Measurements from ENCODE around the gene ADGRG2. TPM values are rescaled to one million over a fixed set of nuclear protein-coding genes. Genes with fewer than 3 reads are reported as not detected.

Gene ADGRG2, protein sequence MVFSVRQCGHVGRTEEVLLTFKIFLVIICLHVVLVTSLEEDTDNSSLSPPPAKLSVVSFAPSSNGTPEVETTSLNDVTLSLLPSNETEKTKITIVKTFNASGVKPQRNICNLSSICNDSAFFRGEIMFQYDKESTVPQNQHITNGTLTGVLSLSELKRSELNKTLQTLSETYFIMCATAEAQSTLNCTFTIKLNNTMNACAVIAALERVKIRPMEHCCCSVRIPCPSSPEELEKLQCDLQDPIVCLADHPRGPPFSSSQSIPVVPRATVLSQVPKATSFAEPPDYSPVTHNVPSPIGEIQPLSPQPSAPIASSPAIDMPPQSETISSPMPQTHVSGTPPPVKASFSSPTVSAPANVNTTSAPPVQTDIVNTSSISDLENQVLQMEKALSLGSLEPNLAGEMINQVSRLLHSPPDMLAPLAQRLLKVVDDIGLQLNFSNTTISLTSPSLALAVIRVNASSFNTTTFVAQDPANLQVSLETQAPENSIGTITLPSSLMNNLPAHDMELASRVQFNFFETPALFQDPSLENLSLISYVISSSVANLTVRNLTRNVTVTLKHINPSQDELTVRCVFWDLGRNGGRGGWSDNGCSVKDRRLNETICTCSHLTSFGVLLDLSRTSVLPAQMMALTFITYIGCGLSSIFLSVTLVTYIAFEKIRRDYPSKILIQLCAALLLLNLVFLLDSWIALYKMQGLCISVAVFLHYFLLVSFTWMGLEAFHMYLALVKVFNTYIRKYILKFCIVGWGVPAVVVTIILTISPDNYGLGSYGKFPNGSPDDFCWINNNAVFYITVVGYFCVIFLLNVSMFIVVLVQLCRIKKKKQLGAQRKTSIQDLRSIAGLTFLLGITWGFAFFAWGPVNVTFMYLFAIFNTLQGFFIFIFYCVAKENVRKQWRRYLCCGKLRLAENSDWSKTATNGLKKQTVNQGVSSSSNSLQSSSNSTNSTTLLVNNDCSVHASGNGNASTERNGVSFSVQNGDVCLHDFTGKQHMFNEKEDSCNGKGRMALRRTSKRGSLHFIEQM
- 0.07 and 0.09 TPM in 2 replicates for total RNA-seq

DNA sequence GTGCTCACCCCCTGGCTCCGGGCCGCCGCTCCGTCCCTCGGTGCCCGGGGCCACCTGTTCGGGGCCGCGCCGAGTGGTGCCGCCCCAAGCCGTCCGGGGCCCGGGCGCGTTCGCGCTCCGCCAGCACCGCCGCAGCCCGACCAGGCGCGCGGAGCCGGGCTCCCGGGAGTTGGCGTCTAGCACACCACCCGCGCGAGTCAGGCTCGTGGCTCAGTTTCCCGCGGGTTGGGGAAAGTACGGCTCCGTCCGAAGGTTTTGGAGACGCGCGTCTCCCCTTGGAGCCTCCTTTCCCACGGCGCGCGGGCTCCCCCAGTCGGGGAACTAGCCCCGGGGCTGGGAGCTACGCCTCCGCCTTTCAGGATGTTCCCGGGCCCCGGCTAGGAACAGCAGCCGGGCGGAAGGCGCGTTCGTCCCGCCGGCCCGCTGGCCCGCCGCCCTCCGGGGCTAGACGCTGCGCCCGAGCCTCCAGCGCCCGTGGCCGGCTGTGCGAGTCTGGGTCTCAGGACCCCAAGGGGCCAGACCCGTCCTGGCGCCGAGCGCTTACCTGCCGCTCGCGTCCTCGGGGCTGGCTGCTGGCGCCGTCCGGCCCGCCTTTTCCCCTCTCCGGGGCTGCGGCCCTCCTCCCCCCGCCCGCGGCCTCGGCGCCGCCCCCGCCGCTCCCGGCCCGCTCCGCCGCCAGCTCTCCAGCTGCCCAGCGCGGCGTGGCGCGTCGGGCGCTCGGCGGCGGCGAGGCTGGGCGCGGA lies at the start of gene ADGRG2:
TSS of gene ADGRG2 (minus strand) at position 571 of the 743 bp plus-strand sequence. CDS start 53,634 bp downstream, outside the sequence.

DNA sequence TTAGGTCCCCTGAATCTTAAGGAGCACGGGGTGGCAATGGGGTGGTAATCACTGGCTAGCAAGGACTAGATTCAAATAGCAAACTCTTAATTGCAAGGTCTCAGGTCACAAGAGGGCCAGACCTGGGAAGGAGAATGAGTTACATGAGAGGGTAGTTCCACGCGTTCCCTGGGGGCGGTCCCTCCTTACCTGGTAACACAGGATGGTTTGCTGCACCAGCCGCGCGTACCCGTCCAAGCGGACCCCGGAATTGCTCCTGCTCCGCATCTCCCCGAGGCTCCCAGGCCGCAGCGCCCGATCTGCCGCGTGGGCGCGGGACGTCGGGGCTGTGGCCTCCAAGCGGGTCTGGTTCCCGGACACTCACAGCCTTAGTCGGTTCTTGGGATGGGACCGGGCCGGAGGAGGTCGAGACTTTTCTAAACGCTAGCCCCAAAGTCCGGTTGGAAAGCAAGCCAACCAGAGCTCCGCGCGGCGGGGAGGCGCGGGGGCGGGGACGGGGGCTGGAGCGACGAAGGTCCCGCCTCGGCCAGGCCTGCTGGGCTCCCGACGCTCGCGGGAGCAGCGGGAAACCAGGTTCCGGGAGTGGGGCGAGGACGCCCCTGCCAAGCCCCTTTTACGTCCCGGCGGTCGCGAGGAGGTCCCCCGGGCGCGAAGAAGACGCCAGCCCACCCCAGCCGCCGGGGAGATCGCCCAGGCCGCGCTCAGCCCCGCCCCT lies 138.4 kb downstream of the ADGRG2 start, which contains the start of gene PHKA2:
TSS of gene PHKA2 (minus strand) at position 449 of the 715 bp plus-strand sequence. CDS start at position 267, 182 bp downstream.

Other genes with a start within 250 kb of the ADGRG2 start
- gene PHKA2, start 138.4 kb downstream of the ADGRG2 start, total RNA-seq: 9.5 and 17.0 TPM in 2 replicates
- gene PDHA1, start 221.5 kb upstream of the ADGRG2 start, total RNA-seq: 78.3 and 98.5 TPM in 2 replicates

Measured in airway epithelial cell (primary cell).